SU-DHL-6 (cell line): Measurements from ENCODE around the gene PLEKHJ1.

Experiments
- EZH2phosphoT487 ChIP-seq: fragments of 200-600 bp; sonication (generic), shearing (Covaris generic); conservative IDR thresholded peaks from 2 replicates; pipeline ENCODE4 v1.6.1; 2018; ENCODE audit warnings: mild to moderate bottlenecking, antibody characterized with exemption, low read length, moderate library complexity, mixed read lengths
- TF ChIP-seq, protein P1 (sequence below): fragments of 200-600 bp; sonication (generic); IDR thresholded peaks from one replicate; pipeline ENCODE4 v1.5.1; 2017; ENCODE audit warnings: antibody characterized with exemption, mild to moderate bottlenecking, low read length, moderate library complexity; ENCODE audit not compliant: insufficient read depth, poor library complexity, severe bottlenecking

DNA sequence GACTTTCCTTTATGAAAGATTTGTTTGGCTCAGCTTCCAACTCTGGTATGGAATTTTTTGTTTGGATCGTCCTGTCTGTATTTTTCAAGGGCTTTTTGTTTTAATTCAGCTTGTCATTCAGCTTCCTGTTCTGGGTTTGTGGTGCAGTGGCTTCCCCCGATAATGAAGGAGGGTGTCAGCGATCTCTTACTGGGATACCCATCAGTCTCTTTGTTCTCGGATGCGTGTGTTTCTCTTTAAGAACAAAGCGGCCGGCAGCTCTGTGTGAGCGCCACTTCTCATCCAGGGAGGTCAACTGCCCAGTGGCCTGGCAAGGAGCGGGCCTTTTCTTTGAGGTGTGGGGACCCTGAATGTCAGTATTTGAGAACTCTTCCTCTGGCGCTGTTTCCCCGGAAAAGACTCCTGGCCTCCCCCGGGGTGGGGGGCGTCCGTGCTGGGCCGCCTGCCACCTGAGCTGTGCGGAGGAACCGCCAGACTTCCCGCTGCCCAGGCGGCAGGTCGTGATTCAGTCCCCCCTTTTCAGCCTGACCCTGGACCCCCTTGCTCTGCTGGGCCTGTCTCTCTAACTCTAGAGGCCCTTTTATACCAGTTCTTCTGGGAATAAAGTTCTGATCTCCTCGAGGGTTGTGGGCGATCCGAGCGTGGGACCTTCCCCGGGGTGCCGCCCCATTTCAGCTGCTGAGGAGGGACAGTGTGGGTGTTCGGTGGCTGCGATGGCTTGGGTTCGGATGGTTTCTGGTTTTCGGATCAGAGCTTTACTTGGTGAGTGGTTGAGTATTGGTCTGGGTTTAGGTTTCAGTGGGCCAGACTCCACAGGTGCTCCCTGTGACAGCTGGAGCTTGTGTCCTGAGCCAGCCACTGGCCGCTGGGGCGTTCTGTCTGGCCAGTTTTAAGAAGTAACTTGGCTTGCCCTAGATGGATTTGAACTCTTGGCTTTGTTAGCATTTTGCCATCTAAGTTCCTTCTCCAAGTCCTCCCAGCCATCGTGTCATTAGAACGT is 3.9 kb upstream of the PLEKHJ1 start:
- TF ChIP-seq, protein P1, sequence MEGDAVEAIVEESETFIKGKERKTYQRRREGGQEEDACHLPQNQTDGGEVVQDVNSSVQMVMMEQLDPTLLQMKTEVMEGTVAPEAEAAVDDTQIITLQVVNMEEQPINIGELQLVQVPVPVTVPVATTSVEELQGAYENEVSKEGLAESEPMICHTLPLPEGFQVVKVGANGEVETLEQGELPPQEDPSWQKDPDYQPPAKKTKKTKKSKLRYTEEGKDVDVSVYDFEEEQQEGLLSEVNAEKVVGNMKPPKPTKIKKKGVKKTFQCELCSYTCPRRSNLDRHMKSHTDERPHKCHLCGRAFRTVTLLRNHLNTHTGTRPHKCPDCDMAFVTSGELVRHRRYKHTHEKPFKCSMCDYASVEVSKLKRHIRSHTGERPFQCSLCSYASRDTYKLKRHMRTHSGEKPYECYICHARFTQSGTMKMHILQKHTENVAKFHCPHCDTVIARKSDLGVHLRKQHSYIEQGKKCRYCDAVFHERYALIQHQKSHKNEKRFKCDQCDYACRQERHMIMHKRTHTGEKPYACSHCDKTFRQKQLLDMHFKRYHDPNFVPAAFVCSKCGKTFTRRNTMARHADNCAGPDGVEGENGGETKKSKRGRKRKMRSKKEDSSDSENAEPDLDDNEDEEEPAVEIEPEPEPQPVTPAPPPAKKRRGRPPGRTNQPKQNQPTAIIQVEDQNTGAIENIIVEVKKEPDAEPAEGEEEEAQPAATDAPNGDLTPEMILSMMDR: no peak
- no peak for TF ChIP-seq EZH2phosphoT487
